ENCODE measurements around the gene MISP.
"Not testable (repeated sequence)": the region's sequence is repeated elsewhere in the genome, so short reads cannot be mapped to it uniquely, and the experiment has no call there.

Gene MISP

GRCh38 chr19:750640-751423, at the start of gene MISP:
Gene MISP (plus strand): TSS chr19:751112. CDS start chr19:756947, 5,835 bp downstream.
- Histone ChIP-seq H3K4me1 (ENCODE audit: control insufficient read depth in 5 of 5, insufficient read depth in 5 of 5, low read length in 5 of 5) (peaks cover 0 to 13% (median 6%) of the 10 kb centered on the region in 5 donors), H3K9ac (ENCODE audit: low read length in 5 of 5) (no peak within 1 kb of the TSS), H3K4me3 (ENCODE audit: low read depth in 1 of 5, low read length in 5 of 5) (no peak within 1 kb of the TSS), H3K27me3 (ENCODE audit: control insufficient read depth in 5 of 5, insufficient read depth in 4 of 5, low read length in 5 of 5) (peaks cover 0 to 3% (median 0%) of the 10 kb centered on the region in 5 donors), H3K9me3 (ENCODE audit: control insufficient read depth in 5 of 5, low read length in 5 of 5) (peaks cover 0 to 13% (median 10%) of the 10 kb centered on the region in 5 donors), H3K36me3 (ENCODE audit: control insufficient read depth in 5 of 5, insufficient read depth in 5 of 5, low read length in 5 of 5) (peaks cover 0 to 18% (median 13%) of the 10 kb centered on the region in 5 donors), H3K27ac (ENCODE audit: low read depth, low read length) (no peak within 1 kb of the TSS)

- H3K4me3 ChIP-seq (ENCODE audit: low read depth in 1 of 5, low read length in 5 of 5): peak overlapping the region in 3 of 5 donors; percentile 50 to 57 (median 53)
- H3K27me3 ChIP-seq (ENCODE audit: control insufficient read depth in 5 of 5, insufficient read depth in 4 of 5, low read length in 5 of 5); H3K27ac ChIP-seq (ENCODE audit: low read depth, low read length): not testable (repeated sequence)
Observed at GRCh38 chr19:702847-703246, 48.1 kb upstream of the MISP start.

GRCh38 chr19:703329-703650, 47.6 kb upstream of the MISP start:
- H3K4me1 ChIP-seq (ENCODE audit: control insufficient read depth in 5 of 5, insufficient read depth in 5 of 5, low read length in 5 of 5): peaks cover 0 to 24% (median 18%) of the 10 kb centered on the region in 5 donors
- no peaks in the 10 kb centered on the region for H3K36me3 ChIP-seq (ENCODE audit: control insufficient read depth in 5 of 5, insufficient read depth in 5 of 5, low read length in 5 of 5)
- H3K27ac ChIP-seq (ENCODE audit: low read depth, low read length): no peak overlapping the region
- peak overlapping the region in 4 of 5 donors; percentile 29 to 57 (median 52) for H3K4me3 ChIP-seq (ENCODE audit: low read depth in 1 of 5, low read length in 5 of 5)
- peaks cover 0 to 3% (median 0%) of the 10 kb centered on the region in 5 donors for H3K9me3 ChIP-seq (ENCODE audit: control insufficient read depth in 5 of 5, low read length in 5 of 5)
- no peaks in the 10 kb centered on the region for H3K27me3 ChIP-seq (ENCODE audit: control insufficient read depth in 5 of 5, insufficient read depth in 4 of 5, low read length in 5 of 5)
- H3K9ac ChIP-seq (ENCODE audit: low read length in 5 of 5): peak overlapping the region in 1 of 5 donors; percentile 14

More at GRCh38 chr19:702847-703246, 48.1 kb upstream of the MISP start:
- not testable (repeated sequence) for H3K36me3 ChIP-seq (ENCODE audit: control insufficient read depth in 5 of 5, insufficient read depth in 5 of 5, low read length in 5 of 5); H3K9ac ChIP-seq (ENCODE audit: low read length in 5 of 5); H3K9me3 ChIP-seq (ENCODE audit: control insufficient read depth in 5 of 5, low read length in 5 of 5)
- H3K4me1 ChIP-seq (ENCODE audit: control insufficient read depth in 5 of 5, insufficient read depth in 5 of 5, low read length in 5 of 5): peaks cover 0 to 20% (median 13%) of the 10 kb centered on the region in 5 donors

GRCh38 chr19:703651-704446, 47.1 kb upstream of the MISP start:
- Histone ChIP-seq H3K9ac (ENCODE audit: low read length in 5 of 5) (peak overlapping the region in 1 of 5 donors; percentile 14), H3K27ac (ENCODE audit: low read depth, low read length) (no peak overlapping the region), H3K27me3 (ENCODE audit: control insufficient read depth in 5 of 5, insufficient read depth in 4 of 5, low read length in 5 of 5) (no peaks in the 10 kb centered on the region)

GRCh38 chr19:704447-704741, 46.5 kb upstream of the MISP start:
- no peak overlapping the region for H3K9ac ChIP-seq (ENCODE audit: low read length in 5 of 5)
- H3K4me3 ChIP-seq (ENCODE audit: low read depth in 1 of 5, low read length in 5 of 5): peak overlapping the region in 3 of 5 donors; percentile 31 to 42 (median 40)
- no peaks in the 10 kb centered on the region for H3K27me3 ChIP-seq (ENCODE audit: control insufficient read depth in 5 of 5, insufficient read depth in 4 of 5, low read length in 5 of 5)
- H3K4me1 ChIP-seq (ENCODE audit: control insufficient read depth in 5 of 5, insufficient read depth in 5 of 5, low read length in 5 of 5): peaks cover 0 to 26% (median 20%) of the 10 kb centered on the region in 5 donors
- peaks cover 0 to 3% (median 0%) of the 10 kb centered on the region in 5 donors for H3K9me3 ChIP-seq (ENCODE audit: control insufficient read depth in 5 of 5, low read length in 5 of 5)
- no peaks in the 10 kb centered on the region for H3K36me3 ChIP-seq (ENCODE audit: control insufficient read depth in 5 of 5, insufficient read depth in 5 of 5, low read length in 5 of 5)
- H3K27ac ChIP-seq (ENCODE audit: low read depth, low read length): no peak overlapping the region

More at GRCh38 chr19:703651-704446, 47.1 kb upstream of the MISP start:
- Histone ChIP-seq H3K4me3 (ENCODE audit: low read depth in 1 of 5, low read length in 5 of 5) (peak overlapping the region in 4 of 5 donors; percentile 29 to 57 (median 52)), H3K9me3 (ENCODE audit: control insufficient read depth in 5 of 5, low read length in 5 of 5) (peaks cover 0 to 3% (median 0%) of the 10 kb centered on the region in 5 donors), H3K4me1 (ENCODE audit: control insufficient read depth in 5 of 5, insufficient read depth in 5 of 5, low read length in 5 of 5) (peaks cover 0 to 26% (median 20%) of the 10 kb centered on the region in 5 donors), H3K36me3 (ENCODE audit: control insufficient read depth in 5 of 5, insufficient read depth in 5 of 5, low read length in 5 of 5) (no peaks in the 10 kb centered on the region)

- Histone ChIP-seq H3K9me3 (ENCODE audit: control insufficient read depth in 5 of 5, low read length in 5 of 5) (peaks cover 0 to 3% (median 0%) of the 10 kb centered on the region in 5 donors), H3K4me3 (ENCODE audit: low read depth in 1 of 5, low read length in 5 of 5) (peak within 1 kb of the TSS in 4 of 5 donors; percentile 66 to 79 (median 76)), H3K9ac (ENCODE audit: low read length in 5 of 5) (peak within 1 kb of the TSS; percentile 16 to 83 (median 73)), H3K36me3 (ENCODE audit: control insufficient read depth in 5 of 5, insufficient read depth in 5 of 5, low read length in 5 of 5) (peaks cover 0 to 3% (median 0%) of the 10 kb centered on the region in 5 donors), H3K27ac (ENCODE audit: low read depth, low read length) (peak within 1 kb of the TSS; percentile 87), H3K27me3 (ENCODE audit: control insufficient read depth in 5 of 5, insufficient read depth in 4 of 5, low read length in 5 of 5) (no peaks in the 10 kb centered on the region), H3K4me1 (ENCODE audit: control insufficient read depth in 5 of 5, insufficient read depth in 5 of 5, low read length in 5 of 5) (peaks cover 0 to 49% (median 45%) of the 10 kb centered on the region in 5 donors)
Observed at GRCh38 chr19:708154-709143, 42.5 kb upstream of the MISP start, which contains the start of gene PALM. Gene PALM (plus strand): TSS chr19:708935. CDS start chr19:709147, 212 bp downstream.

- Histone ChIP-seq H3K36me3 (ENCODE audit: control insufficient read depth in 5 of 5, insufficient read depth in 5 of 5, low read length in 5 of 5) (peaks cover 0 to 3% (median 0%) of the 10 kb centered on the region in 5 donors), H3K9ac (ENCODE audit: low read length in 5 of 5) (peak overlapping the region in 4 of 5 donors; percentile 64 to 83 (median 73)), H3K27me3 (ENCODE audit: control insufficient read depth in 5 of 5, insufficient read depth in 4 of 5, low read length in 5 of 5) (no peaks in the 10 kb centered on the region), H3K9me3 (ENCODE audit: control insufficient read depth in 5 of 5, low read length in 5 of 5) (peaks cover 0 to 3% (median 0%) of the 10 kb centered on the region in 5 donors), H3K4me1 (ENCODE audit: control insufficient read depth in 5 of 5, insufficient read depth in 5 of 5, low read length in 5 of 5) (peaks cover 0 to 47% (median 40%) of the 10 kb centered on the region in 5 donors), H3K27ac (ENCODE audit: low read depth, low read length) (peak overlapping the region; percentile 87), H3K4me3 (ENCODE audit: low read depth in 1 of 5, low read length in 5 of 5) (peak overlapping the region in 4 of 5 donors; percentile 66 to 79 (median 76))
Observed at GRCh38 chr19:709196-709964, 41.5 kb upstream of the MISP start.

GRCh38 chr19:709965-710571, 40.8 kb upstream of the MISP start:
- Histone ChIP-seq H3K27me3 (ENCODE audit: control insufficient read depth in 5 of 5, insufficient read depth in 4 of 5, low read length in 5 of 5) (no peaks in the 10 kb centered on the region), H3K9me3 (ENCODE audit: control insufficient read depth in 5 of 5, low read length in 5 of 5) (peaks cover 0 to 3% (median 0%) of the 10 kb centered on the region in 5 donors), H3K9ac (ENCODE audit: low read length in 5 of 5) (peak overlapping the region in 4 of 5 donors; percentile 64 to 83 (median 73)), H3K4me3 (ENCODE audit: low read depth in 1 of 5, low read length in 5 of 5) (peak overlapping the region in 4 of 5 donors; percentile 66 to 79 (median 76)), H3K4me1 (ENCODE audit: control insufficient read depth in 5 of 5, insufficient read depth in 5 of 5, low read length in 5 of 5) (peaks cover 0 to 47% (median 39%) of the 10 kb centered on the region in 5 donors), H3K36me3 (ENCODE audit: control insufficient read depth in 5 of 5, insufficient read depth in 5 of 5, low read length in 5 of 5) (peaks cover 0 to 3% (median 0%) of the 10 kb centered on the region in 5 donors), H3K27ac (ENCODE audit: low read depth, low read length) (peak overlapping the region; percentile 87)
